Left lung (tissue), 10 donors: Measurements from ENCODE around the gene GPR87. TPM values are rescaled to one million over a fixed set of nuclear protein-coding genes. Genes with fewer than 3 reads are reported as not detected.

Experiments
- ATAC-seq: fragments of 200-7000 bp; cut with Tn5 transposase; one replicate; pipeline ENCODE4 v1.9.1; 2020; ENCODE audit warnings: moderate library complexity
- DNase-seq, 4 donors: peaks; one replicate each; pipeline ENCODE4 v3.0.0-alpha.2; 2013 to 2020
- H3K27ac ChIP-seq, 2 donors: fragments of 200-600 bp; sonication (generic) in 1 of 2; one replicate each; pipeline versions ENCODE4 v1.5.0 to v1.8.0; 2020 to 2021
- H3K27me3 ChIP-seq, 2 donors: fragments of 200-600 bp; sonication (generic) in 1 of 2; one replicate each; pipeline versions ENCODE4 v1.5.0 to v1.8.0; 2020 to 2021
- H3K36me3 ChIP-seq, 2 donors: fragments of 200-600 bp; sonication (generic) in 1 of 2; one replicate each; pipeline versions ENCODE4 v1.5.0 to v1.8.0; 2020 to 2021
- H3K4me1 ChIP-seq, 2 donors: fragments of 200-600 bp; one replicate each; pipeline ENCODE4 v1.8.0; 2021
- H3K4me3 ChIP-seq, 2 donors: fragments of 200-600 bp; sonication (generic) in 1 of 2; one replicate each; pipeline versions ENCODE4 v1.5.0 to v1.8.0; 2020 to 2021; ENCODE audit warnings: mild to moderate bottlenecking in 1 of 2
- H3K9me3 ChIP-seq, 2 donors: fragments of 200-600 bp; sonication (generic) in 1 of 2; one replicate each; pipeline versions ENCODE4 v1.5.0 to v1.8.0; 2020 to 2021
- CTCF ChIP-seq, 2 donors: fragments of 200-600 bp; sonication (generic) in 1 of 2; IDR thresholded peaks; one replicate each; pipeline versions ENCODE4 v1.5.0 to v1.8.0; 2021; ENCODE audit warnings: antibody characterized with exemption in 2 of 2
- intact Hi-C, 2 donors: fragments of 100-400 bp; cut with DNase I; formaldehyde crosslinking; loops; one replicate each; pipeline versions ENCODE4 v1.11.2 to v1.14.2; 2022
- polyA plus RNA-seq, 6 donors: library from polyadenylated mRNA; unstranded; fragments of 120-200 nt; gene quantifications; one replicate each; pipeline ENCODE4 v1.2.1, GENCODE V29; 2013; ENCODE audit not compliant: insufficient read length in 6 of 6
- total RNA-seq, 2 donors: library from RNA; stranded (reverse); fragmentation: NEBNext Ultra II Directional; extraction: Animal tissue kit (Norgen Biotek cat#: 25700); gene quantifications; one replicate each; pipeline ENCODE4 v1.2.1, GENCODE V29; 2021
- donor health status: DM: no; HTN: yes; CAD: no.
- donor health status: DM: no; HTN: no; CAD: no.

The GPR87 gene
- total and polyA plus RNA-seq, 8 donors: 0.52 to 0.85 TPM; not detected in 6

GRCh38 chr3:151283387-151283786 lies 33.2 kb downstream of the GPR87 start:
- intact Hi-C loops: loop anchor here in 1 of 2 donors (2.0 to 5.0 kb wide), 2 partner anchors 57 to 116 kb away; no protein-coding TSS in a partner anchor
- no peaks in the 10 kb centered on the region for H3K27me3 ChIP-seq
- H3K9me3 ChIP-seq: no peaks in the 10 kb centered on the region
- no peak for TF ChIP-seq CTCF (IDR thresholded peaks at IDR 0.05)
- peaks cover 0 to 15% of the 10 kb centered on the region in 2 donors for H3K4me1 ChIP-seq
- no peak for DNase-seq
- no peak overlapping the region for H3K27ac ChIP-seq
- no peak overlapping the region for H3K4me3 ChIP-seq
- ATAC-seq: no peak
- no peaks in the 10 kb centered on the region for H3K36me3 ChIP-seq

GRCh38 chr3:151282921-151283320 lies 33.7 kb downstream of the GPR87 start:
- no peaks in the 10 kb centered on the region for H3K27me3 ChIP-seq
- DNase-seq (peak in 2 of 4 donors; percentile 56 to 63), ATAC-seq (peak; percentile 88)
- intact Hi-C loops: loop anchor here in 1 of 2 donors (2.0 to 5.0 kb wide), 2 partner anchors 56 to 116 kb away; no protein-coding TSS in a partner anchor
- H3K9me3 ChIP-seq: no peaks in the 10 kb centered on the region
- peaks cover 0 to 20% of the 10 kb centered on the region in 2 donors for H3K4me1 ChIP-seq
- no peak overlapping the region for H3K27ac ChIP-seq
- H3K4me3 ChIP-seq: no peak overlapping the region
- TF ChIP-seq CTCF (IDR thresholded peaks at IDR 0.05): peak; percentile 40 to 61
- H3K36me3 ChIP-seq: no peaks in the 10 kb centered on the region

- H3K36me3 ChIP-seq: no peaks in the 10 kb centered on the region
- no peaks in the 10 kb centered on the region for H3K9me3 ChIP-seq
- H3K27ac ChIP-seq: no peak overlapping the region
- H3K27me3 ChIP-seq: no peaks in the 10 kb centered on the region
- H3K4me1 ChIP-seq: peaks cover 0 to 22% of the 10 kb centered on the region in 2 donors
- DNase-seq (no peak), ATAC-seq (no peak)
- TF ChIP-seq CTCF (IDR thresholded peaks at IDR 0.05): no peak
- intact Hi-C loops: loop anchor here in 1 of 2 donors (2.0 to 5.0 kb wide), 2 partner anchors 55 to 114 kb away; no protein-coding TSS in a partner anchor
- no peak overlapping the region for H3K4me3 ChIP-seq
Observed at GRCh38 chr3:151281671-151282324, 34.8 kb downstream of the GPR87 start.

- Histone ChIP-seq H3K27me3 (no peaks in the 10 kb centered on the region), H3K4me3 (no peak within 1 kb of the TSS), H3K9me3 (no peaks in the 10 kb centered on the region), H3K36me3 (no peaks in the 10 kb centered on the region), H3K27ac (peak within 1 kb of the TSS in 1 of 2 donors; percentile 68), H3K4me1 (peaks cover 0 to 22% of the 10 kb centered on the region in 2 donors)
- intact Hi-C loops: no loop called here
- ATAC-seq (peak; percentile 55), DNase-seq (no peak)
- no peak for TF ChIP-seq CTCF (IDR thresholded peaks at IDR 0.05)
Observed at GRCh38 chr3:151278230-151278629, 38.4 kb downstream of the GPR87 start, which contains the start of gene P2RY14. Gene P2RY14 (minus strand): TSS chr3:151278542. CDS start chr3:151214316, 64,226 bp downstream.

GRCh38 chr3:151276687-151277042 lies 40.0 kb downstream of the GPR87 start:
- ATAC-seq (no peak), DNase-seq (no peak)
- intact Hi-C loops: no loop called here
- Histone ChIP-seq H3K4me3 (no peak overlapping the region), H3K36me3 (no peaks in the 10 kb centered on the region), H3K27me3 (no peaks in the 10 kb centered on the region), H3K4me1 (peaks cover 0 to 22% of the 10 kb centered on the region in 2 donors), H3K27ac (peak overlapping the region in 1 of 2 donors; percentile 48), H3K9me3 (no peaks in the 10 kb centered on the region)
- no peak for TF ChIP-seq CTCF (IDR thresholded peaks at IDR 0.05)
